GM08714 (cell line): ENCODE data around the gene OMA1.
"Not testable (repeated sequence)": the region's sequence is repeated elsewhere in the genome, so short reads cannot be mapped to it uniquely, and the experiment has no call there.

ENCODE experiments used
- H3K4me3 ChIP-seq: fragments of 200-500 bp; sonication (Bioruptor generic); 2 replicates; pipeline ENCODE4 v1.5.1; 2014; ENCODE audit warnings: mild to moderate bottlenecking, low read length, inconsistent platforms
- ZNF274 ChIP-seq: IDR thresholded peaks from 2 replicates; pipeline ENCODE4 v1.6.1; 2012; ENCODE audit warnings: mild to moderate bottlenecking, low read depth, low read length

The OMA1 gene

DNA sequence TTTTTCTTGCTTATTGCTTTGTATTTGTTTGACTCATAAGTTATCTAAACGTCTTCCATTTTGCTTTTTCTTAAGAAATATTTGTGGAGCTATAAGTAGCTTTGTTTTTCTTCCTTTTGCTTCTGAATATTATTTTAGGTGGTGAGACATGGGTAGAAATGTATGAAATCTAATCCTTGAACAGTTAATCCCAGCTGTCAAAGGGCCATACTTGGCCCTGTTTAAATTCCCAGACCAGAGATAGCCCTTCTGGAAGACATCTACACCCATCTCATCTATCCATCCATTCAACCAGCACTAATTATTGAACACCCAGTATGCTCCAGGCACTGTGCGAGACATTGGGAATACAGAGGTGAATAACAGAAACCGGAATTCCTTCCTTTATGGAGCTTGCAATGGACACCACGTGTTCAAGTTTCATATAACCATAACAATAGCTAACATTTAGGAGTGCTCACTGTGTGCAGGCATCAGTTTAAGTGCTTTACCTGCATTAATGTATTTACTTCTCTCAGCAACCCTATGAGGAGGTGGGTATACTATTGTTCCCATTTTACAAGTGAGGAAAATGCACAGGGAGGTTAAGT is 21.8 kb upstream of the OMA1 start:
- H3K4me3 ChIP-seq: no peak overlapping the region
- TF ChIP-seq ZNF274: no peak

DNA sequence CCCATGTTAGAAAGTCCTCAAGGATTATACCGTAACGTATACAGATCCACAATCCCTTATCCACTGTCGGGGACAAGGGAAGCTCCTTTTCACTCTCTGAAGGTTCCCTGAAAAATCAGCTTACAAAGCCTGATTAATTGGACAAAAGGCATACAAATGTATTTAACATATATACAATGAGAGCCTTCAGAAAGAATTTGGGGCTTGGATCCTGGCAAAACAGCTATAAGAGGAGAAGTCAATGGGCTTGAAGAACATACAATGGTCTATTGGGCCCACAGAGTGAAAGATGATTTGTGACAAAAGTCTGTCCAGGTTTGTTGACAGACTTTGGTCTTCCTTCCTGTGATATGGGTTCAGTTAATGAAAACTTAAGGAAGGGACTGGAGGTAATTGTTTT is 19.8 kb upstream of the OMA1 start:
- no peak overlapping the region for H3K4me3 ChIP-seq
- no peak for TF ChIP-seq ZNF274

DNA sequence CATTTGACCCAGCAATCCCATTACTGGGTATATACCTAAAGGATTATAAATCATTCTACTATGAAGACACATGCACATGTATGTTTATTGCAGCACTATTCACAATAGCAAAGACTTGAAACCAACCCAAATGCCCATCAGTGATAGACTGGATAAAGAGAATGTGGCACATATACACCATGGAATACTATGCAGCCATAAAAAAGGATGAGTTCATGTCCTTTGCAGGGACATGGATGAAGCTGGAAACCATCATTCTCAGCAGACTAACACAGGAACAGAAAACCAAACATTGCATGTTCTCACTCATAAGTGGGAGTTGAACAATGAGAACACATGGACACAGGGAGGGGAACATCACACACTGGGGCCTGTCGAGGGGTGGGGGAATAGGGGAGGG is 17.2 kb upstream of the OMA1 start:
- not testable (repeated sequence) for H3K4me3 ChIP-seq

- no peak overlapping the region for H3K4me3 ChIP-seq
- no peak for TF ChIP-seq ZNF274
These were observed 15.1 kb upstream of the OMA1 start for GRCh38 chr1:58561633-58562032.

DNA sequence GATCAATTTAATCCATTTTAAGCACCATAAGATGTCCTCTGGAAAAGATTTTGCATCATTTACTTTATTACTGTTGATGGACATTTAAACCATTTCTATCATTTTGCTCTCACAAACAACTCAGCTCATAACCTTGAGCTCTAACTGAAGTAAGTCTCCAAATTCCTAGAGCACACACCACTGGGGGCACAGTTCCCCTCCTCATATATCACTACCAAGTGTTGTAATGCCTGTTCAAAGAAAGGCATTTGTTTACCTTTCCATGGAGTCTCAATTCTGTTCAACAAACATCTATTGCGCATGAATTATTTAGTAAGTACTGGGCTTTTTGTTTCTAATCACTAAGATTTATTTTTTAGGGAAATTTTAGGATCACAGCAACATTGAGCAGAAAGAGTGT is 8.9 kb upstream of the OMA1 start:
- no peak overlapping the region for H3K4me3 ChIP-seq
- no peak for TF ChIP-seq ZNF274

DNA sequence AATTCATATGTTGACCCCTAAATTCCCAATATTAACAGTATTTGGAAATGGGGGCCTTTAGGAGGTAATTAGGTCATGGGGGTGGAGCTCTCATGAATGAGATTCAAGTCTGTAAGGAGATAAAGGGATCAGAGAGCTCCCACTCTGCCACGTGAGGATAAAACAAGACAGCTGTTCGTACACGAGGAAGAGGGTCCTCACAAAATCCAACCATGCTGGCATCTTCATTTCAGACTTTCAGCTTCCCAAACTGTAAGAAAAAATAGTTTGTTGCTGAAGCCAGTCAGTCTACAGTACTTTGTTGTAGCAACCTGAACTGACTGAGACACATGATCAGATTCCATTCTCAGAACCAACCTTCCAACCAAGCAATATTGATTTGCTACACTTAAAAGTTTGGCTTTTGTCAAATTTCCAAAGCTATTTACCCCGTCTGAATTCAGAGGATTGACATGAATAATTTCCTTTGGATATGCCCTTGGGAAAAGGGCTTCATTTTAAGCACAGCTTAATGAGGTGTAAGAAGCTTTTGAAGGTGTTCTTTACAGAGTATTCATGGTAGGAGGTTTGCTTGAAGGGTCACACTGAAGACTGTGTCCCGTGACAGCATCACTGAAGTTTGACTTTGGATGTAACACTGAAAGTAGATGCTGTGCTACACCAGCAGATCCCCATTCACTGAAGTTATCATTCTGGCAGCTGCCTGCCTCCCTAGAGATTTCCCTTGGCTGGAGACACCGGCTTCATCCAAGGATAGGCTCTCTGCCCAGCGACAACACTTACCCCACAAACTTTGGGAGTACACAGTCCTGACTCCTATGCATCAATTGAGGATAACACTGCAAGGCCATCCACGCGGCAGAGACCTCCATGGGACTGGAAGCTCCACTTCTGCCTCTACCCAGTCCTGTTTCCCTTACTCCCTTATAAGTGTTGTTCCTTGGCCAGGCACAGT is 4.9 kb upstream of the OMA1 start:
- TF ChIP-seq ZNF274: no peak
- H3K4me3 ChIP-seq: no peak overlapping the region

DNA sequence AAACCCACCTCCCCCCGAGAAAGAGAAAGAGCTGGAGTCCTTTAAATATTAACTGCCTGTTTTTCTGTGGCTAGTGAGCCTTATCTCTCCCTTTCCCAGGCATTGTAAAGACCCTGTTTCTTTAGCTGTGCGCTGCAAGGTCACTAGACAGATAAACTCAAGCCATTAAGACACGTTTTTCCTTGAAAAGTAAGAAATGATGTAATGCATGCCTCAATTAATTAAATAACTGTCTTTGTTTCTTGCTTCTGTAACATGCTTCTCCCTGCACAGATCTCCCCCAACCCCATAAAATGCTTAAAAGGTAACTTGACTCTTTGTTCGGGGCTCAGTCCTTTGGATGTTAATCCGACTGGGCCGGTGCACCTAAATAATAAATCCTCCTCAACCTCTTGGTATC is 2.8 kb upstream of the OMA1 start:
- H3K4me3 ChIP-seq: not testable (repeated sequence)

DNA sequence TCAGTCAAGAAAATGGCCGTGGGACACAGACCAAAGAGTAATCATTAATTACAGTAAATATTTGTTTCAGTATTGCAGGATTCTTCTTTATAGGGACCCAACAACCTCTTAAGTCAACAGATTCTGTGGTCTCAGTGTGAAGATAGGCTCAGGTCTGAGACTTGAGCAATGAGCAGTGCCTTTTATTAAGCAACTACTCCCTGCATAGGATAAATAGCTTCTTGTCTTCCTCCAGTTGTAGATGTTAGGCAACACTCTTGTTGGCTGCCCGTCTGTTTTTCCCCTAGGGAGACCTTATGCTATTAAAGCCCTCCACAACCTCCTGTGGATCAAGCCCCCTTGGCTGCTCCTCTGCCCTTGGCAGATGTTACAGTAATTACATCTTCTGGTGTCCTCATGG is 1.8 kb upstream of the OMA1 start:
- H3K4me3 ChIP-seq: no peak overlapping the region
- no peak for TF ChIP-seq ZNF274

GRCh38 chr1:58545591-58546519 is 671 bp downstream of the OMA1 start:
- TF ChIP-seq ZNF274: no peak
- H3K4me3 ChIP-seq: peak overlapping the region; percentile 97

DNA sequence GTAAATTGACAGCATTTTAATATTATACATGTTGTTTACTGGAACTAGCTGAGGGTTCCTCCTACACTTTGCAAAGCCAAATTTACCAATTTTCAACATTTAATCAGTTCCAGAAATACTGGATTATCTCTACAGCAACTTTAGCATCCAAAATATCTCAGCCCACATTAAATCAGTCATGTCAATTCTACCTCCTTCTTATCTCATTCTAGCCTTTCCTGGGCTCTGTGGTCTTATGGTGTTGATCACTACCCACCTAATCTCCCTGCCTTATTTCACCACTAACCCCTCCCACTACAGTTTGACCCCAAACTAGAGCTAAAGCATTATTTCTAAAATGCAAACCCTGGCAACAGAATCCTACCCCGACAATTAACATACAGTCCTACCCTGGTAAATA is 3.3 kb downstream of the OMA1 start:
- TF ChIP-seq ZNF274: no peak
- H3K4me3 ChIP-seq: no peak overlapping the region

DNA sequence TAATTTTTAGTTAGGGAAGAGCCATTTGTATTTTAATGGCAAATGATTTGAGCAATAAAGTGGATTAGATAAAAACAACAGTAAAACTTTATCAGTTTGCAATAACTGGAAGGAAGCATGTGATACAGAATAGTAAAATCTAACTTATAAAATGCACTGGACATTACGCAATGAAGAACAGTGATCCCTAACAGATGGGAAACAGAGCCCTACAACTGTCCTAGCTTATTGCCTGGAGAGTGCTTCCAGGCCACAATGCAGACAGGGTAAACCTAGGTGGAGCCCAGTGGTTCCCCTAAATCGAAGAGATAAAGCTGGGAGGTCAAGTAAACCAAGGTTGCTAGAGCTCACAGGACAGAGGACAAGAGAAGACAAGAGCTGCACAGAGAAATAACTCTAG is 7.0 kb downstream of the OMA1 start:
- no peak for TF ChIP-seq ZNF274
- H3K4me3 ChIP-seq: no peak overlapping the region

GRCh38 chr1:58538821-58539220 is 7.7 kb downstream of the OMA1 start:
- no peak for TF ChIP-seq ZNF274
- H3K4me3 ChIP-seq: no peak overlapping the region

DNA sequence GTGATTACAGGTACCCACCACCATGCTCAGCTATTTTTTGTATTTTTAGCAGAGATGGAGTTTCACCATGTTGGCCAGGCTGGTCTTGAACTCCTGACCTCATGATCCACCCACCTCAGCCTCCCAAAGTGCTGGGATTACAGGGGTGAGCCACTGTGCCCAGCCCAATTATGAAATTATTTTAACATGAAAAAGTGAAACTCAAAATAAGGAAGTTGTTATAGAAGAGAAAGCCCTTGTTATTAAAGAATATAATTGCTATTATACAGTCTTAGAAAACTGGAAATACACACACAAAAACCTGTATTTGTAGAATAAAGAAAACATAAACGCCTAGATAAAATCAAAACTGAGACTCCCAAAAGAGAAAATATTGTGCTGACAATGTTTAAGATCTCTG is 14.7 kb downstream of the OMA1 start:
- not testable (repeated sequence) for H3K4me3 ChIP-seq

GRCh38 chr1:58529284-58529683 is 17.2 kb downstream of the OMA1 start:
- H3K4me3 ChIP-seq: no peak overlapping the region
- no peak for TF ChIP-seq ZNF274

DNA sequence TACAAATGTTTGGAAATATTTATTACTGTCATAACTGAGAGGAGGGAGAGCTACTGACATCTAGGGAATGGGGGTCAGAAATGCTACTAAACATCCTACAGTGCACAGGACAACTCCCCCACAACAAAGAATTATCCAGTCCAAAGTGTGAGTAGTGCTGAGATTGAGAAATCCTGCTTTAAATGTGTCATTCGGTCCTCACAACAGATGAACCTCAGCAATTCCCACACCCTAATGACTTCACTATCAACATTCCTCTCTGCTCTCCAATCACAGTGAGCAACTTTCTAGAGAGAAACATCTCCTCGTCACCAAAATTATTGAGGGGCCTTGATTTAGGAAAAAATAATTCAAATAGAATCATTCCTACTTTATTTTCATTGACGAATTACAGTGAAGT is 18.0 kb downstream of the OMA1 start:
- TF ChIP-seq ZNF274: no peak
- no peak overlapping the region for H3K4me3 ChIP-seq
